ENCODE measurements around the gene TUBB8B.
"Not testable (repeated sequence)": the region's sequence is repeated elsewhere in the genome, so short reads cannot be mapped to it uniquely, and the experiment has no call there.

TUBB8B gene

GRCh38 chr18:49176-49665 is at the start of gene TUBB8B:
TUBB8B (minus strand) TSS chr18:49615; CDS start chr18:49557, 58 bp downstream.
- not testable (repeated sequence) for DNase-seq

- peak; percentile 25 for DNase-seq
Measured at GRCh38 chr18:97252-97914, 48.0 kb upstream of the TUBB8B start.

- DNase-seq: not testable (repeated sequence)
Measured at GRCh38 chr18:96767-97131, 47.3 kb upstream of the TUBB8B start.

- peak; percentile 23 for DNase-seq
Measured at GRCh38 chr18:96101-96766, 46.8 kb upstream of the TUBB8B start.

- not testable (repeated sequence) for DNase-seq
Measured at GRCh38 chr18:95580-95979, 46.2 kb upstream of the TUBB8B start.

- DNase-seq: not testable (repeated sequence)
Measured at GRCh38 chr18:93897-94408, 44.5 kb upstream of the TUBB8B start.

- not testable (repeated sequence) for DNase-seq
Measured at GRCh38 chr18:91561-91960, 42.1 kb upstream of the TUBB8B start.

GRCh38 chr18:90396-91193 is 41.2 kb upstream of the TUBB8B start:
- DNase-seq: not testable (repeated sequence)

- not testable (repeated sequence) for DNase-seq
Measured at GRCh38 chr18:89124-89523, 39.7 kb upstream of the TUBB8B start.

GRCh38 chr18:84801-85200 is 35.4 kb upstream of the TUBB8B start:
- DNase-seq: not testable (repeated sequence)

GRCh38 chr18:82626-83209 is 33.3 kb upstream of the TUBB8B start:
- DNase-seq: not testable (repeated sequence)

- not testable (repeated sequence) for DNase-seq
Measured at GRCh38 chr18:80881-81280, 31.5 kb upstream of the TUBB8B start.

- not testable (repeated sequence) for DNase-seq
Measured at GRCh38 chr18:80202-80601, 30.8 kb upstream of the TUBB8B start.

GRCh38 chr18:75525-76160 is 26.2 kb upstream of the TUBB8B start:
- DNase-seq: not testable (repeated sequence)

GRCh38 chr18:73181-73777 is 23.9 kb upstream of the TUBB8B start:
- peak; percentile 37 for DNase-seq

- not testable (repeated sequence) for DNase-seq
Measured at GRCh38 chr18:67701-68100, 18.3 kb upstream of the TUBB8B start.

- not testable (repeated sequence) for DNase-seq
Measured at GRCh38 chr18:64279-64678, 14.9 kb upstream of the TUBB8B start.

- DNase-seq: not testable (repeated sequence)
Measured at GRCh38 chr18:63656-64055, 14.2 kb upstream of the TUBB8B start.

GRCh38 chr18:54388-54787 is 5.0 kb upstream of the TUBB8B start:
- DNase-seq: not testable (repeated sequence)

- not testable (repeated sequence) for DNase-seq
Measured at GRCh38 chr18:48696-49095, 719 bp downstream of the TUBB8B start.

- DNase-seq: not testable (repeated sequence)
Measured at GRCh38 chr18:13177-13576, 36.2 kb downstream of the TUBB8B start.

- DNase-seq: not testable (repeated sequence)
Measured at GRCh38 chr18:12773-13172, 36.6 kb downstream of the TUBB8B start.
